GM23248 (cell line): ENCODE results near the gene PNMA6A.

Source experiments
- EZH2 ChIP-seq: fragments of 200-600 bp; sonication (generic); IDR thresholded peaks from 2 replicates; pipeline ENCODE4 v1.6.1; 2018; ENCODE audit warnings: antibody characterized with exemption, mild to moderate bottlenecking; ENCODE audit not compliant: insufficient read depth, poor library complexity, severe bottlenecking
- EZH2phosphoT487 ChIP-seq: fragments of 200-600 bp; sonication (generic); IDR thresholded peaks from 2 replicates; pipeline ENCODE4 v1.6.1; 2018; ENCODE audit warnings: antibody characterized with exemption, moderate library complexity, mild to moderate bottlenecking, low read depth; ENCODE audit not compliant: insufficient read depth

- TF ChIP-seq EZH2phosphoT487, result no peak
- TF ChIP-seq EZH2, result no peak
Observed at GRCh38 chrX:153061732-153062131, 10.5 kb upstream of the PNMA6A start.
